Right atrium auricular region (tissue), 2 donors: ENCODE results near the gene EAF1. TPM values are rescaled to one million over a fixed set of nuclear protein-coding genes. Genes with fewer than 3 reads are reported as not detected.
A peak's percentile ranks its signal among the peaks of the same experiment; 100 is the strongest.

ENCODE experiments used
- DNase-seq: peaks from one replicate; pipeline ENCODE4 v3.0.0-alpha.2; 2019; ENCODE audit warnings: low spot score
- H3K27ac ChIP-seq, 2 donors: fragments of 200-600 bp; sonication (generic); 1 replicate in 1 of 2; 2 replicates in 1 of 2; pipeline ENCODE4 v1.5.1; 2016 to 2019
- H3K27me3 ChIP-seq, 2 donors: fragments of 200-600 bp; sonication (generic); one replicate each; pipeline versions ENCODE4 v1.5.1 to v1.6.0; 2017 to 2019
- H3K36me3 ChIP-seq: fragments of 200-600 bp; sonication (generic); one replicate; pipeline ENCODE4 v1.5.1; 2016
- H3K4me1 ChIP-seq, 2 donors: fragments of 200-600 bp; sonication (generic); one replicate each; pipeline versions ENCODE4 v1.5.1 to v1.6.0; 2017 to 2019
- H3K4me3 ChIP-seq, 2 donors: fragments of 200-600 bp; sonication (generic); 1 replicate in 1 of 2; 2 replicates in 1 of 2; pipeline ENCODE4 v1.5.1; 2017 to 2019; ENCODE audit warnings: mild to moderate bottlenecking in 1 of 2, moderate library complexity in 1 of 2
- H3K9me3 ChIP-seq, 2 donors: fragments of 200-600 bp; sonication (generic); one replicate each; pipeline ENCODE4 v1.5.1; 2019
- CTCF ChIP-seq, 2 donors: fragments of 200-600 bp; sonication (generic); IDR thresholded peaks; one replicate each; pipeline ENCODE4 v1.5.1; 2019; ENCODE audit warnings: antibody characterized with exemption in 2 of 2
- total RNA-seq, 2 donors: library from RNA; depleted of rRNA; stranded (reverse); fragments of >200 nt; gene quantifications; one replicate each; pipeline ENCODE4 v1.1.0, GENCODE V29; 2016

Gene EAF1
- total RNA-seq, 2 donors from 2014 or later: 9.7 to 13.2 TPM

DNA sequence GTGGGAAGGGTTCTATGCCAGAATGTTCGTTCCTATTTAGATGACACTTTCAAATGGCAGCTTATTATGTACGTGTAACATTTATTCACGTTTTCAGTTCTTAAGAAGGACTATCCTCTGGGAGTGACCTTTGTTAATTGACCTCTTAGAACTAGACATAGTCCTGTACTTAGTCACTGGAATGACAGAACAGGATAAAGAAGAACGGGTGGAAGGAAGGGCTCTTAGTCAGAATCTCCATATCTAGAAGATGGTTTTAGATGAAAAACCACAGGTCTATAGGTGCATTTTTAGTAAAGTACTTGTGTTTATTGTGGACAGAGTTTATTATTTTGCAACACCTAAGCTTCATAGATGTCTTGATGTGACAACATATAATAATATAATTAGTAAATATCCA, 6.5 kb upstream of the EAF1 start:
- no peaks in the 10 kb centered on the region for H3K9me3 ChIP-seq
- H3K27ac ChIP-seq: no peak overlapping the region
- no peak overlapping the region for H3K4me3 ChIP-seq
- H3K27me3 ChIP-seq: no peaks in the 10 kb centered on the region
- peaks cover 0 to 4% of the 10 kb centered on the region in 2 donors for H3K4me1 ChIP-seq
- TF ChIP-seq CTCF (IDR thresholded peaks at IDR 0.05): no peak
- no peak for DNase-seq
- H3K36me3 ChIP-seq: peaks cover 27% of the 10 kb centered on the region

- no peak for DNase-seq
- TF ChIP-seq CTCF (IDR thresholded peaks at IDR 0.05): no peak
- H3K36me3 ChIP-seq: peaks cover 34% of the 10 kb centered on the region
- H3K27ac ChIP-seq: peak overlapping the region; percentile 82 to 83
- H3K27me3 ChIP-seq: no peaks in the 10 kb centered on the region
- no peaks in the 10 kb centered on the region for H3K9me3 ChIP-seq
- peak overlapping the region; percentile 87 to 96 for H3K4me3 ChIP-seq
- peaks cover 0 to 29% of the 10 kb centered on the region in 2 donors for H3K4me1 ChIP-seq
Observed at GRCh38 chr3:15426579-15427118, 749 bp upstream of the EAF1 start.

DNA sequence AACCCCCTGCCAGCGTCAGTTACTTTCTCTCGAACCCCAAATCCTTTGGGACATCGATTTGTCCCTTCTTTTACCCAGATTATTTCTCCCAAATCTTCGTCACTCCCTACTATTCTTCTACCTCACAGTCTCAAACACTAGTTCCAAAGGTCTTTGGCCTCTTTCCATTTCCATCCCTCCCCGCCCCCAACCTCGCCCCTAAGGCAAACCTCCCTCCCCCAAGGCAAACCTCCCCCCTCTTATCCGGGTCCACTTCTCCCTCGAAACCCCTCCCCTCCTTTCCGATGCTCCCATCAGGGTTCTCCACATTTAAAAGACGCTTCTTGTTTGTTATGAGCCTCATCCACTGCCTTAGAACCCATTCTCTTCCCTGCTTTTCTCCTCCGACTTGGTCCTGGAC, 583 bp downstream of the EAF1 start:
- H3K36me3 ChIP-seq: peaks cover 23% of the 10 kb centered on the region
- H3K9me3 ChIP-seq: no peaks in the 10 kb centered on the region
- no peaks in the 10 kb centered on the region for H3K27me3 ChIP-seq
- H3K4me3 ChIP-seq: peak overlapping the region; percentile 87 to 96
- DNase-seq: no peak
- TF ChIP-seq CTCF (IDR thresholded peaks at IDR 0.05): no peak
- peak overlapping the region; percentile 82 to 83 for H3K27ac ChIP-seq
- peaks cover 0 to 29% of the 10 kb centered on the region in 2 donors for H3K4me1 ChIP-seq

- DNase-seq: no peak
- Histone ChIP-seq H3K27ac (peak overlapping the region in 1 of 2 donors; percentile 83), H3K4me3 (peak overlapping the region; percentile 87 to 96), H3K9me3 (no peaks in the 10 kb centered on the region), H3K27me3 (no peaks in the 10 kb centered on the region), H3K4me1 (peaks cover 0 to 29% of the 10 kb centered on the region in 2 donors), H3K36me3 (peaks cover 18% of the 10 kb centered on the region)
- TF ChIP-seq CTCF (IDR thresholded peaks at IDR 0.05): no peak
Observed at GRCh38 chr3:15428539-15428938, 1.1 kb downstream of the EAF1 start.

GRCh38 chr3:15429080-15429479, 1.7 kb downstream of the EAF1 start:
- Histone ChIP-seq H3K4me1 (peaks cover 0 to 29% of the 10 kb centered on the region in 2 donors), H3K27ac (no peak overlapping the region), H3K9me3 (no peaks in the 10 kb centered on the region), H3K36me3 (peaks cover 15% of the 10 kb centered on the region), H3K27me3 (no peaks in the 10 kb centered on the region), H3K4me3 (peak overlapping the region in 1 of 2 donors; percentile 96)
- TF ChIP-seq CTCF (IDR thresholded peaks at IDR 0.05): no peak
- no peak for DNase-seq

- Histone ChIP-seq H3K9me3 (no peaks in the 10 kb centered on the region), H3K4me1 (peaks cover 0 to 27% of the 10 kb centered on the region in 2 donors), H3K4me3 (no peak overlapping the region), H3K27me3 (no peaks in the 10 kb centered on the region), H3K27ac (no peak overlapping the region), H3K36me3 (peaks cover 24% of the 10 kb centered on the region)
- no peak for DNase-seq
- TF ChIP-seq CTCF (IDR thresholded peaks at IDR 0.05): no peak
Observed at GRCh38 chr3:15430624-15431023, 3.2 kb downstream of the EAF1 start.
